NAMALWA (cell line): ENCODE results near the gene ASB16.
A peak's percentile ranks its signal among the peaks of the same experiment; 100 is the strongest.

Experiments
- DNase-seq: peaks from one replicate; pipeline ENCODE4 v3.0.0-alpha.2; 2015; ENCODE audit warnings: low spot score

ASB16 gene

DNA sequence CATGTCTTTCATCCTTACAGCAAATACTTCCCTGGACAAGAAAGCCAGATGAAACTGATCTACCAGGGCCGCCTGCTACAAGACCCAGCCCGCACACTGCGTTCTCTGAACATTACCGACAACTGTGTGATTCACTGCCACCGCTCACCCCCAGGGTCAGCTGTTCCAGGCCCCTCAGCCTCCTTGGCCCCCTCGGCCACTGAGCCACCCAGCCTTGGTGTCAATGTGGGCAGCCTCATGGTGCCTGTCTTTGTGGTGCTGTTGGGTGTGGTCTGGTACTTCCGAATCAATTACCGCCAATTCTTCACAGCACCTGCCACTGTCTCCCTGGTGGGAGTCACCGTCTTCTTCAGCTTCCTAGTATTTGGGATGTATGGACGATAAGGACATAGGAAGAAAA lies 20.0 kb downstream of the ASB16 start:
- no peak for DNase-seq

DNA sequence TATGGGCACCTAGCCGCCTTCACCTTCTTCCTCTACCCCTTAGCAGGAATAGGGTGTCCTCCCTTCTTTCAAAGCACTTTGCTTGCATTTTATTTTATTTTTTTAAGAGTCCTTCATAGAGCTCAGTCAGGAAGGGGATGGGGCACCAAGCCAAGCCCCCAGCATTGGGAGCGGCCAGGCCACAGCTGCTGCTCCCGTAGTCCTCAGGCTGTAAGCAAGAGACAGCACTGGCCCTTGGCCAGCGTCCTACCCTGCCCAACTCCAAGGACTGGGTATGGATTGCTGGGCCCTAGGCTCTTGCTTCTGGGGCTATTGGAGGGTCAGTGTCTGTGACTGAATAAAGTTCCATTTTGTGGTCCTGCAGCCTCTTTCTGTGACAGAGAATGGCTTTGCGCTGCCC lies 20.9 kb downstream of the ASB16 start:
- no peak for DNase-seq

DNA sequence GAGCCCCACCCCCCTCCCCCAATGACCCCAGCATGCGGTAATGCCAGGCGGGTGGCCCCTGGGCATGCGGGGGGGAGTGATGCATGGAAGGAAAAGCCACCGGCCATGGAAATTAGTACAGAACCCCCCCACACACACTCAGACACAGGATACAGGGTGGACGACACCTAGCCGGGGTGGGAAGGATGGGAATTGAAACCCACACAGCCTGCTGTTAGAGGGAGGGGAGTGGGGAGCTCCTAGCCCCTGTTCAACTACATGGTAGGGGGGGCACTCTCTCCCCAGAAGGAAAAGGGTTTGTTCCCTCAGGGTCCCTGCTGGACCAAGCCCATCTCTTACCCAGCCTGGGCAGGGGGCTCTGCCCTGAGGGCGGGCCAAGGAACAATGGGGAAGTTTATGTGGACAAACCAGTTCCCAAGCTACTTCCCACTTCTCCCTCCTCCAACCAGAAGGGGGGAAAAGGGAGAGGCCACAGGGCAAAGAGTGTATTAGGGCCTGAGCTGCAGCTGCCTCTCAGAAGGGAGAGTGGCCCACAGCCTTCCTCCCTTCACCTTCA lies 21.5 kb downstream of the ASB16 start:
- no peak for DNase-seq

DNA sequence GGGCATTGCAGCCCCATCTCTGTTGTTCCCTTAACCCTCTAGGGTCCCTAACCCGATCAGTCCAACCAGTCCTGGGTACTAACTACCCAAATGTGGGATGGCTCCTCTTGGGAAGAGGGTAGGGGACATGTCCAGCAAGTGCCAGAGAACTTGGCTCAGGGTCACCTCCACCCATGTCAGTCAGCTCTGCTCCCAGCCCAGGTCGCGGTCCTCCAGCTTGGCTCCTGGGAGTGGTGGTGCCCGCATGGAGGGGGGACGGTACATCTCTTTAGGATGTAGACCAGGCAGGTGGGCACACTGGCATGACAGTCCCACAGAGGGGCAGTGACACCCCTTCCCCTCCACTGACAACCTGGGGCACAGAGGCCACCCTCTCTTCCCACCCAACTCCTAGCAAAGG lies 22.2 kb downstream of the ASB16 start:
- no peak for DNase-seq

DNA sequence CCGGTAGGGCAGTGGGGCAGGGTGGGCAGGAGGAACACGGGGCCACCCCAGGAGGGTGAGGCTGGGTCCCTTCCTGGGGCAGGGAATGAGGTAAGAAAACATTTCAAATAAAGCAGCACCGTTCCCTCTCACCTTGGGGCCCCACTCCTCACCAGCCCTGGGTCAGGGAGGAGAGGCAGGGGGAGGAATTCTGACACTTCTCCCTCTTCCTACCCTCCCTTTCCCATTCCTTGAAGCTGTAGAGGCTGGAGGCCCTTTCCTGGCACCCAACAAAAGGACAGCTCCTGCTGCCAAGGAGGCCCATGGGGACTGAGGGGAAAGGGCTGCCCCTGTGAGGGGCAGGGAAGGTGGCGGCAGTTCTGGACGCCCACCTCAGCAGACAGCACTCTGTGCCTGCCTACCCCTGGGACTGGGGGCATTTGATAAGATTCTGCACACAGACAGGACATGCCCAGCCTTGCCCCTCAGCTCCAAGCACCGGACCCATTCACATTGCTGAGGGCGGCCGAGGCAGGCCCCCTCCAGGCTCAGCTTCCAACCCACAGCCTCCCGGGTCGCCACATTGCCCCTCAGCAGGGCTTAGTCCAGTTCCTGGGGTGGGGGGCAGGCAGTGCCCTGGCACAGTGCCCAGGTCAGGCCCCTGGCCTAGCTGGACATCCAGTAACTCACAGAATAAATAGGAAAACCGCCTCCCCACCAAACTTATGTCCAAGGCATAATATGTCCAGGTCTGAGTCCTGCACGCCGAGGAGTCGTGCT lies 23.0 kb downstream of the ASB16 start:
- DNase-seq, result no peak

DNA sequence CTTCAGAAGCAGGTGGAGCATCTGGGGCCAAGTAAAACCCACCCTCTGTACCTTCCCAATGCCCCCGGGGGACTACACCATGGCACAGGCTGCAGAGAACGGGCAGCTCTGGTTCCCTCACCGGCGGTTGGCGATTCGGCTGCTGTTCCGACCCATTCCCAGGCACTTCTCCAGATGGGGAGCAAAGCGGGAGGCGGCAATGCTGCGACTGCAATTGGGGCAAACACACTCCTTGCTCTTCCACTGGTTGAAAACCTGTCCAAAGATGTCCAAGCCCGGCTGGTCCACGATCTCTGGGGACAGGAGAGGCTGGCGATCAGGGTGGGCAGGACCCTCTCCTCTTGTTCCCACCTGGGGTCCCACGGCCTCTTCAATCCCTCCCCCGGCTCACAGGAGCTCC lies 26.6 kb downstream of the ASB16 start:
- no peak for DNase-seq

DNA sequence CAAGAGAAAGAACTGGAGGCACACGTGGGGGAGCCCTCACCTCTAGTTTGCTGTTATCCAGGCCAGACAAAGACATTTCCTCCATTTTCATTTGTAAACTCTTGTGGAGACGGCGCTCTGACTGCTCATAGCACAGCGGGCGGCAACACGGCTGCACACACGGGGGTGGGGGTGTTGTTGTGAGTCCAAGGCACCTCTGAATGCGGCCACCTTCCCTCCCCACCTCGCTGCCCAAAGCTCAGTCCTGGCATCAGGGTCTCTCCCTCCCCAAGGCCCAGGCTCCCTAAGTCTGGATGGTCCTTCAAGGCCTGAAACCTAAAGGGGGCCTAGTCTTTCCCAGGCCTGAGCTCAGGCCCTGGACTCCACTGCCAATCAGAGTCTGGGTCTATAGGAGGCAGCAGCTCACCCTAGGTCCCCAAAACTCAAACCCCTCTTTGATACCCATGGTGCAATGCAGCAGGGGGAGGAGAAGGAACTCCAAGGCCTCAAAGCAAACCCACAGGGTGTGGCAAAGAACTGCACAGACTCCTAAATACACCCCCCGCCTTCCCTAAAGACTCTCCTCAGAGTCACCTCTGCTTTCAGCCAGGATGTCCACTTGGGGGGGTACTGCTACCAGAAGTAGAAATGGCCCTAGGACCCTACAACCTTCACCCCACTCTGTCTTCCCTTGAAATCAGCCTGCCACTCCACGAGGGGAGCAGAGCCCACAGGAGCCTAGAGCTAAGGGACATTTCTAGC lies 27.6 kb downstream of the ASB16 start:
- DNase-seq, result peak; percentile 72

DNA sequence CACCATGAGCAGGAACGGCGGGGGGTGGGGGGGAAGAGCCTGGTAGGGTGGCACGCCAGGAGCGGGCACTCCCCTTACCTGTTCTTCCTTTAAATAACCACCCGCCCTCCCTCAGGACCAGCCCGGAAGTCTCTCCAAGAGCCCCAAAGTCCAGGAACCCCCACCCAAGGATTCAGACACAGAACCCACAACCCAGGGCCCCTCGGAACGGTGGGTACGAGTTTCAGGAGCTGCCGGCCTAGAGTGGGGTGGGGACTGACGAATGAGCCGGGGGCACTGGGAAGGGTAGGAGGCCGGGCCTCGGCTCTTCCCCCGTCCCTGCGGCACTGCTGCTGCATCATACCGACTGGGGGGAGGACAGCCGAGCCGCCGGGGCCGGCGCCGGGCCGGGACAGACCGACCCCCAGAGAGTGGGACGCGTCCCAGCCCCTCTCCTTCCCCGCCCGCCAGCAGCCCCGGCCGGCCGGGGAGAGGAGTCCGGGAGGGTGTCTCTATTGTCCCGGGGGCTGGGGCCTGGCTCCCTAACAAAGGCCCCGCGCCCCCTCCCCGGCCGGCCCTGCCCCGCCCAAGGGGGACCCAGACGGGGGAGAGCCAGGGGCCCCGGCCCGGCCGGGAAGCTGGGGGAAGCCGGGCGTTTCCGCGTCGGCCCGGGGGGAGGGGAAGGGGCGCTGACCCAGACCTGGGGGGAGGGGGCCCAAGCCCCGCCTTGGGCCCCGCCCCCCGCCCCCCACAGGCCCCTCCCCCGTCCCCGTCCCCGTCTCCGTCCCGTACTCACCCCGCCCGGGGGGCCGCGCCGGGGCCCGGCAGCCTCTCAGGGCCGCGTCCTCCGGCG lies 28.4 kb downstream of the ASB16 start:
- peak; percentile 62 for DNase-seq

DNA sequence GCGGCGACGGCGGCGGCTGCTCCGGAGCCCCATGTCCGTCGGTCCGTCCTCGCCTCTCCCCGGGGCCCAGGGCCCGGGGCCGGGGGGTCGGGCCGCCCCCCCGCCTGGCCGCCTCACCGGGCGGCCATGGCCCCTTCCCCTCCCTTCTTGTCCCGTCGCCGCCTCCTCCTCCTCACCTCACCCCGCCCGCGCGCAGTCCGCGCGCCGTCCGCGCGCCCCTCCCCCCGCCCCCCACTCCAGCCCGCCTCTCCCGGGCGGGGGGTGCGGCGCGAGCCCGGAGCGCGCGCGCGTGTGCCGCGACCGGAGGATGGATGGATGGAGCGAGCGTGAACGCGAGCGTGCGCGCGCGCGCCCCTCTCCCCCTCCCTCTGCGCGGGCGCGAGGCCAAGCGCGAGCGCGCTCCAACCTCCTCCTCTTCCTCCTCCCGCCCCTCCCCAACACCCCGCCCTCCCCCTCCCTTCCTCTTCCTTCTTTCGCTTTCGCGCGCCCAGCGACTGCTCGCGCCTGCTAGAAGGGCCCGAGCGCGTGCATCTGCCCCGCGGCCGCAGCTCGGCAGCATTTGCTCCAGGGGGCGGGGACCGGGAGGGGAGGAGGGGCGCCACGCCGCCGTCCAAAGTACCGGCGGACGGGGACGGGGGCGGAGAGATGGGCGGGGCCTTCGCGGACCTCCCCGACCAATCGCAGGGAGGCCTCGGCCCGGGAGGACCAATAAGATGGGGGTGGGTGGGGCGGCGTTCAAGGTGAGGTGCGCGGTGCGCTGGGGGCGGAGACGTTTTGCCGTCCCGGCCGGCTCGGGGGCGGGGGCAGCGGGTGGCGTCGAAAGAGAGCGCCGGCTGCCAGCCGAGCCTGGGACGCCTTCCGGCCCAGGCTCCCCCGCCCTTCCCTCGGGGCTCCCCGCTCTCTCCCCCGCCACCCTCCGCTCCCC lies 29.3 kb downstream of the ASB16 start, which contains the start of gene ATXN7L3:
ATXN7L3 (minus strand) TSS at position 332 of the 925 bp plus-strand sequence. CDS start 1,814 bp downstream, outside the sequence.
- DNase-seq, result peak; percentile 97

DNA sequence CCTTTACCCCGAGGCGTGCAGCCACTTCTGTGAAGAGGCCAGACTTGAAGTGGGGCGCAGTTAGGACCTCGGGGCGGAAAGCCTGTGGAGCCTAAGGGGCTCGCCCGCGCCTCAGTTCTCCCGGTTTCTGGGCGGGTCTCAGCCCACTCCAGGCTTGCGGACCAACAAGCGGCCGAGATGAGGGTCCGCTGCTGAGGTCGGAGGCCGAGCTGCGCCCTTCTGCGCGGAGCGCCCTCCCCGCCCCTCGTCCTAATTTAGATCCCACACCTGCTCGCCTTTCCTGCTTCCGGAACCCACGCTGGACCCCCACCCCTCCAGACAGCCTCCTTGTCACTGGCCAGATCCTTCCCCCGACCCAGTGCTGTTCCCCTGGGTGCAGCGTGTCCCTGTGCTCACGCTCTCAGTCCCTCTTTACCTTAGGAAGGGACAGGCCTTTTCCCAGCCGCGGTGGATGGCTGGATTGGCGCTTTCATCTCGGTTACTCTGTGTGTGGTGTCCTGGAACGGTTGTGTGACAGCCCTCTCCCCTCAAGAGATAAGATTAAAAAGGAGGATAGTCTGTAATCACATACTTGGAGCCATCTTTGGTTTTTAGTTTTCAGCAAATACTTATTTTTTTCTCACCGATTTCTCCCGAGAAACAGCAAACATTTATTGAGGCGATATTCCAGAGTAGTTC lies 30.1 kb downstream of the ASB16 start:
- no peak for DNase-seq

DNA sequence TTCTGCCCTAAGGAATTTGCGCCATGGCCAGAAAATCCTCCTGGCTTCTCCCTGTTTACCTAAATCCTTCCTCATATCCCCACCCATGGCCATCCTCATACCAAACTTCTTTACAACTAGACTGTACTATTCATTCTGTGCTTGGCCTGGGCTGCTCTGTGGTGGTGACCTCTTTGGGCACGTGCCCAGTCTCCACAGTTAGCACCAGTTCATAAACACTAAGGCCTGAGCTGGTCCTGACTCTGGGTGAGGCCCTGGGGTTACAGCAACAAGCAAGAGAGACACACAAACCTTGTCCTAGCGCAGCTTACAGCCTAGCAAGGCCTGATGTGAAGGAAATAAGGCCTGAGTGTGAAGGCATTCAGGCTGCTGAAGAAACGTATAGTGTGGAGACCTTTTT lies 32.3 kb downstream of the ASB16 start:
- DNase-seq, result no peak

DNA sequence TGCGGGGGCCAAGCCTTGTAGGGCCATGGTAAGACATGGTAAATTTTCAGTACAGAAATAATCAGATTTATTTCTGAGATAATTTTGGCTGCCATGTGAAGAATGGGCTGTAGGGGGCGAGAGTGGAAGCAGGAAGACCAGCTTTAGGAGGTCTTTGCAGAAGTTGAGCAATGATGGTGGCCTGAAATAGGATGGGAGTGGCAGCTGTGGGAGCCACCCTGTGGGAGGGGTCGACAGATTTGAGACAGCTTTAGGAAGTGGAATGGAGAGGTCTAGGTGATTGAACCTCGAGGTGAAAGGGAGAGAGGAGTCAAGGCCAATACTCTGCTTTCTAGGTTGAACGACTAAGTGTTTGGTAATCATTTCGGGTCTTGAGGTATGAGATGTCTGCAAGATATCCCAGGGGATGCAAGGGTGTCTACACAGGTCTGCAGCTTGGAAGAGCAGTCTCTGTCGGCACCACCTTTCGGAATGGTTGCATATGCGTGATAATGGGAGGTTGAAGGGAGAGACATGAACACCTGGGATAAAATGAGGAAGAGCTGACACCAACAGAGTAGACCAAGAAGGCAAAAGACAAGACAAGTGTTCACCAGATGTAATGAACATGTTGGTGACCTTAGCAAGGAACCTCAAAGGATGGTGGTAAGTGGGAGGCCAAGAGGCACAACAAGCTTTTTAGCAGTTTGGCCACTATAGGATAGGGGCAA lies 33.4 kb downstream of the ASB16 start:
- peak; percentile 86 for DNase-seq

DNA sequence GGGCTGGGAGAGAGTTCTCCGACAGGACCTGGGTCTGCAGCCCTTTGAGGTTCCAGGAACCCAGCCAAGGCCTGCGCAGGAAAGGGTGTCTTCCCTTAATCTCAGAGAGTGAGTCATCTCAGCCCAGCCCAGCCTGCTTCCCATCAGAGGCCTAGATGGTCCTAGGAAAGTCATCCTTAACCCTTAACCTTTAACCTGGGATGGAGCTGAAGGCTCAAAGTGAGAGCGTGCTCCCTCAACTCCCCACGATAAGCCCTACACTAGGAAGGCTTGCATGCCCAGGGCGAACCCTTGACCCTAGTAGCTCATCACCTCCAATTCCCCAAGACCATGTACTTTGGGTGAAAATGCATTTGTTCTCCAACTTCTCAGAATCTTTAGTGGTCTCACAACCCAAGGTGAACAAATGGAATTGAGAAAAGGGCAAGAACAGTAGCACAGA lies 34.0 kb downstream of the ASB16 start:
- DNase-seq, result no peak

DNA sequence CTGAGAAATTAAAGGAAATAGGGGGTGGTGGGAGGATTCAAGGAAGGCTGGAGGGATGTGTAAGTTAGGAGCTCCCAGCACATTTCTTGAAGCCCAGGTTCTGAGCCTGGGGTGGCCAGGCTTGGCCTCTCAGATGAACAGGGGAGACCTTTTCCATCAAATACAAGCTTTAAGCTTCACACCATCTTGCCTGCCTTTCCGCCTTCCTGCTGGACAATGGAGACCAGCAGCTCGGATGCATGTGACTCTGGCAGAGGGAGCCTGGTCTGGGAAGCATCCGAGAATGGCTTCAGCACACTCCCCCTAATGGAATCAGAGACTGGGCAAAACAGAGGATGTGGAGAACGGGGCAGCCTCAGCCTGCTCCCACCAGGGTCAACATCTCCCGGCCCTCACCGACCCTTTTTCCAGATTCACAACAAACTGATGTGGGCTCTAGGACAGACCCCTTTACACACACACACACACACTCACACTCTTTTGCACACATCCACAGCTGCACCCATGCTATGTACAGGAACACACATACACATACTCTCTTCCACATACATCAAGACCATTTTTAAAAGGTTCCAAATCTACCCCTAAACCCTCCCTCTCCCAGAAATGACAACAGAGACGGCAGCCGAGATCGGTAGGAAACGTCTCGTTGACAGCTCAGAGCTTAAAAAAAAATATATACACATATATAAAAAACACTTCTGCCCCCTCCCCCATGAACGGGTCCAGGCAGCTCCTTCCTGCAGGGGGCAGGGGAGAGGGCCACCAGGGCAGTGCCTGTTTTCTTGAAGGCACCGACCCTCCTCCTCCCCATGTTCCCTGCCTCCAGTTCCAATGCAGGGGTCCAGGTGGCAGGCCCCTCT lies 35.7 kb downstream of the ASB16 start:
- peak; percentile 42 for DNase-seq

DNA sequence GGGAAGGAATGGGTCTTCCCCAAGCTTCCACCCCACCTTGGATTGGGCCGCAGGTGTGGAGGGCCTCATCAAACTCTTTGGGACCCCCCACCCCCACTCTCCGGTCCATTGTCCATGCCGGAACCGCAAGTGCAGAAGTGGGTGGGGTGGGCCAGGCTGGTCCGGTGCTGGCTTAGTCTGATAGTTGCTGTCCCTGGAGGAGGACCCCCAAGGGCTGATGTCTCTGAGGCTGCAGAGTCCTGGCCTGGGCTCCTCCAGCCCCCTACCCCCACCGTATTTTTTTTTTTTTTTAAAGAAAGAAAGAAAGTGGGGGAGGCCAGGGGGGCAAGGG lies 36.3 kb downstream of the ASB16 start:
- DNase-seq, result no peak

DNA sequence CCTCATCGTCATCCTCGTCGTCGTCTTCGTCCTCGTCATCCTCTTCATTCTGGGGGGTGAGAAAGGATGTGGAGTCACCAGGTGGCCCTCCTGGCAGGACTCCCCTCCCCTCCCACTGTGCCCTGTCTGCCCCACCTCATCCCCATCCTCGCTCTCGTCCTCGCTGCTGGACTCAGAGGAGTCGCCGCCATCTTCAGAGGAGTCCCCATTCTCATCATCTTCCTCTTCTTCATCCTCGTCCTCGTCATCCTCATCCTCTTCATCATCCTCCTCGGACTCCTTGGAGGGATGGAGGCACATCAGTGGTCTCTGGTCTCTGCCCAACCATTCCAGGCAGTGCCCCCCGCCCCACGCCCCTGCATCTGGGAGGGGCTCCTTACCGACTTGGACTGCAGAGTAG lies 36.8 kb downstream of the ASB16 start:
- DNase-seq, result no peak

DNA sequence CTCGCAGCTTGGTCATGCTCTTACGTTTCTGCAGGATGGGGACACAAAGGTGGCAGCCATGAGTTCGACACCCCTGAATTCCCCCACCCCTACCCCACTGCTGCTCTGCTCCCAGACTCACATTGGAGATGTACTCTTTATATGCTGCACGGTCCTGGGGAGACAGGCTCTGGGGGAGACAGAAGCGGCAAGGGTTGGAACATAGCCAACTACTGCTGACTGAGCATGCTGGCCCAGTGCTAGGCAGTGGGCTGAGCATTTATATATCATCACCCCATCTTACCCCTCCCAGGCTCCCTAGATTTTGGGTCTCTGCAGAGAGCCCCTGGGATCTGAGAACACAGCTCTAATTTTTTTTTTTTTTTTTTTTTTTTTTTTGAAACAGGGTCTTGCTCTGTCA lies 37.2 kb downstream of the ASB16 start:
- no peak for DNase-seq

DNA sequence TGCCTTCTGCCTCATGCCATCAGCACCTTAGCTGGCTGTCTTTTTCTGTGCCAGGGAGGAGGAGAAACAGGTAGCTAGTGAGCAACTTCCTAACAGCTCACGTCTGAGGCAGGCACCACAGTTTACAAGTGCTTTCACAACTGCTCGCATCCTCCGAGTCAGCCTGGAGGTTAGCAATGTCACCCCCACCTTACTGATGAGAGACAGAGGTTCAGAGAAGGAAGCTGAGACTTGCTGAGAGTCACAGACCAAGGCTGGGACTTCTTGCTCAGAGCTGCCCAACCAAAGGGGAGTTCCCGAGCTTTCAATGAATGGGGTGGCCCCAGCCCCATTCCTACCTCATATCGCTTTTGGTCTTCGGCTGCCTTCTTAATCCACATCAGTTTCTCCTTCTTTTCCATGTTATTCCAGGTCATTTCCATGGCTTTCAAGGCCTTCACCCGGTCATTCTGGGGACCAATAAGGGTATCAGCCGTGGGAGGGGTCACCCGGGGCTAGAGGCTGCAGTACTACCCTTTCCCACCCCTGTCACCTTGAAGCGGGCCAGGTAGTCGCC lies 39.4 kb downstream of the ASB16 start:
- no peak for DNase-seq
